Gastrocnemius medialis (tissue), 4 donors: Measurements from ENCODE around the gene SYCP2.

Experiments used
- CTCF ChIP-seq, 5 experiments: fragments of 450-650 bp in 3 of 5; fragments of 200-600 bp in 2 of 5; sonication (generic) in 2 of 5; IDR thresholded peaks in 4 of 5; conservative IDR thresholded peaks in 1 of 5; 1 replicate in 4 of 5; 2 replicates in 1 of 5; pipeline ENCODE4 v1.5.1; 2016 to 2019; ENCODE audit warnings: antibody characterized with exemption in 5 of 5, mild to moderate bottlenecking in 3 of 5, moderate library complexity in 3 of 5
- POLR2A ChIP-seq, 2 donors: fragments of 450-650 bp; IDR thresholded peaks; one replicate each; pipeline ENCODE4 v1.6.1; 2017; ENCODE audit warnings: antibody characterized with exemption in 2 of 2, mild to moderate bottlenecking in 2 of 2, moderate library complexity in 2 of 2

GRCh38 chr20:59829786-59830664 is 103.4 kb downstream of the SYCP2 start:
- no peak for TF ChIP-seq CTCF (IDR thresholded peaks at IDR 0.05 in 4 of 5, conservative IDR thresholded peaks at IDR 0.05 in 1 of 5)
- no peak for TF ChIP-seq POLR2A (IDR thresholded peaks at IDR 0.05)
